Posterior cingulate gyrus (tissue), 11 donors: Measurements from ENCODE around the gene ATRNL1.

Source experiments
- DNase-seq, 10 donors: peaks; one replicate each; pipeline versions ENCODE4 v3.0.0 to v3.0.0-alpha.2; 2020 to 2021; ENCODE audit warnings: mixed read lengths in 3 of 10
- intact Hi-C: fragments of 100-400 bp; cut with DNase I; formaldehyde crosslinking; loops from one replicate; pipeline ENCODE4 v1.15.1; 2023

The ATRNL1 gene

GRCh38 chr10:115572740-115573455 is 479.7 kb downstream of the ATRNL1 start:
- intact Hi-C loops = no loop called here
- DNase-seq = peak in 2 of 10 donors; percentile 59 to 61

DNA sequence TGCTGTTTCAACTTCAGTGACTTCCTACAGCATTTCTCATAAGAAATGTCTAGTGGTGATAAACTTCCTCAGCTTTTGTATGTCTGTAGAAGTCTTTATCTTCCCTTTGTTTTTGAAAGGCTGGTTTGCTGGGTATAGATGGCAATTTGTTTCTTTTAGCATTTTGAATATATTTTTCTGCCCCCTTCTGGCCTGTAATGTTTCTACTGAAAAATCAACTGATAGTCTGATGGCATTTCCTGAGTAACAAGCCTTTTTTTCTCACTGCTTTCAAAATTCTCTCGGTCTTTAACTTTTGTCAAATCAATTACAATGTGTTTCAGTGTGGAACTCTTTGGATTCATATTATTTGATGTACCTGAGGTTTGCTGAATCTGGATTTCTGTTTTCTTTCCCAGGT is 487.1 kb downstream of the ATRNL1 start:
- intact Hi-C loops = no loop called here
- DNase-seq = no peak

DNA sequence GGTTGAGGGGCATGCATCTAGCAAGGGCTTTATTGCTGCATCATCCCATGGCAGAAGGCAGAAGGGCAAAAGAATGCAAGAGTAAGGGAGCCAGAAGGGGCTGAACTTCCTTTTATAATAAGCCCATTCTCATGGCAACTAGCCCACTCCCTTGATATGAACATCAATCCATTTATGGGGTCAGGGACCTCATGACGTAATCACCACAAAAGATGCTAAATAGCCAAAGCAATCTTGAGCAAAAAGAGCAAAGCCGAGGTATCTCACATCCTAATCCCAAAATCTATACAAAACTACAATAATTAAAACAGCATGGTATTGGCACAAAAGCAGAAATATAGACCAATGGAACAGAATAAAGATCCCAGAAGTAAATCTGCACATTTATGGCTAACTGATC is 499.9 kb downstream of the ATRNL1 start:
- no peak for DNase-seq
- intact Hi-C loops = no loop called here

GRCh38 chr10:115604627-115605026 is 511.5 kb downstream of the ATRNL1 start:
- intact Hi-C loops = no loop called here
- no peak for DNase-seq

DNA sequence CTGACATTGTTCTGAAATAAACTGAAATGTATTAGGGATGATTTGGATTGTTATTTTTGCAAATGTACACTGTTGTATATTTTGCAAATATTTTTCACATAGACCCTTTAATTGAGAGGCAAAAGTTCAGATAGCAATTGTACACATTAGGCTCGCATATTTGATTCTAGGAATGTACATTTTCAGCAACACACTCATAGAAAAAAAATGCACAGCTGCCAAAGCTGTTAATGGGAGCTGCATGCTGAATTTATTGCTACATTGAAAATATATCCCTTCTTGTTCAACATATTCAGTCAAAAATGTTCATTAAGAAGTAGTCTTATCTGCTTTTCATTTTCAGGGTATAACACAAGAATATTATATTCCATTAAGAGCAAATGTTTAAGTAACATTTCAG is 512.9 kb downstream of the ATRNL1 start:
- DNase-seq = no peak
- intact Hi-C loops = no loop called here

DNA sequence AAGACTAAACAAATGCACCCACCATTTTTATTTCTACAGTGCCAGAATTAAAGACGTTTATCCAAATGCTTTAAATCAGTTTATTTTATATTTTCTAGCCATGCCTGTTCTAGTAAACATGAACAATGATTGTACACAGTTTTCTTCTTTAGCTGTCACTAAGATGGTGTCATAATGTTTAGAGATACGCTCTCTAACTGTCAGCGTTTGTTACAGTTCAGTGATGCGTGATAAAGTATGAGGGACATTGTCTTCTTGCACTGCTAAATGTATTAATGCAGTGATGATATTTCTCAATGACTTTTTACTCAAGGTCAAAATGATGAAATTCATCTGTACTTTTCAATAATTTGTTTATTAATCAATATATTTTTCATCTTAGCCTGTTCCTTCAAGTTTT is 513.6 kb downstream of the ATRNL1 start:
- intact Hi-C loops = no loop called here
- no peak for DNase-seq

GRCh38 chr10:115624448-115624847 is 531.3 kb downstream of the ATRNL1 start:
- intact Hi-C loops = no loop called here
- DNase-seq = no peak

DNA sequence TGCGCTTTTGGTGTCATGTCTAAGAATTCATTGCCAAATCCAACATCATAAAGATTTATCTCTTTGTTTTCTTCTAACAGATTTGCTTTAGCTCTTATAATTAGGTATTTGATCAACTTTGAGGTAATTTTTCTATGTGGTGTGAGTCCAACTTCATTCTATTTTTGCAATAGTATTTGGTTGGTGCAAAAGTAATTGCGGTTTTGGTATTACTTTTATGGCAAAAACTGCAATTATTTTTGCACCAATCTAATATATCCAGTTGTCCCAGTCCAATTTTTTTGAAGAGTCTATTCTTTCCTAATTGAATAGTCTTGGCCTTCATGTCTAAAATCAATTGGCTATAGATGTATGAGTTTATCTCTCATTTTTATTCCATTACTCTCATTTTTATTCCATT is 535.5 kb downstream of the ATRNL1 start:
- intact Hi-C loops = no loop called here
- DNase-seq = no peak

DNA sequence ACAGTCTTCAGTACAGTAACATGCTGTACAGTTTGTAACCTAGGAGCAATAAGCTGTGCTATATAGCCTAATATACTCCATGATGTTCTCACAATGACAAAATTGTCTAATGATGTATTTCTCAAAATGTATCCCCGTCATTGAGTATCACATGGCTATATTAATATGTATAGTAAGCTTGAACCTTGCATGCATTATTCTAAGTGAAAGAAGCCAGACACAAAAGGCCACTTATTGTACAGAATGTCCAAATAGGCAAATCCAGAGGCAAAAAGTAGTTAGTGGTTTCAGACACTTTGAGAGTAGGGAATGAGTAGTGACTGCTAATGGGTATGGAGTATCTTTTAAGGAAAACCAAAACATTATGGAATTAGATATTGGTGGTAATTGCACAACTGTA is 545.1 kb downstream of the ATRNL1 start:
- no peak for DNase-seq
- intact Hi-C loops = no loop called here

GRCh38 chr10:115649217-115649616 is 556.1 kb downstream of the ATRNL1 start:
- intact Hi-C loops = no loop called here
- no peak for DNase-seq

DNA sequence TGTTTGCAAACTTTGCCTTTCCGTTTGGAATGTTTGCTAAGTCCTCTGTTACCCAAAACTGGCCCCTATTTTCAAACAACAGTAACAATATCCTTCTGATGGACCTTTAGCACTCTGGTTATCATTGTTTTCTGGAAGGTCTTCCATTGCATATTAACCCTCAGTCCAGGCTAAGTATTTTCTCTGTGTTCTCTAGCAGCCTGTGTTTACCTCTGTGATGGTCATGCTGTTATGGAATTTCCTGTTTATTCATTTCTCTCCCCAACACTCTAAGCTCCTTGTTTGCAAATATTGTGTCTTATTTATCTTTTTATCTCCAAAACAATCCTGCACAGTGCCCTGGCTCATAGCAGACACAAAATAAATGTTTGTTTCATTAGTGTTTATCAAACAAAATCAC is 560.3 kb downstream of the ATRNL1 start:
- intact Hi-C loops = no loop called here
- DNase-seq = no peak

GRCh38 chr10:115654961-115655360 is 561.8 kb downstream of the ATRNL1 start:
- DNase-seq = no peak
- intact Hi-C loops = no loop called here

DNA sequence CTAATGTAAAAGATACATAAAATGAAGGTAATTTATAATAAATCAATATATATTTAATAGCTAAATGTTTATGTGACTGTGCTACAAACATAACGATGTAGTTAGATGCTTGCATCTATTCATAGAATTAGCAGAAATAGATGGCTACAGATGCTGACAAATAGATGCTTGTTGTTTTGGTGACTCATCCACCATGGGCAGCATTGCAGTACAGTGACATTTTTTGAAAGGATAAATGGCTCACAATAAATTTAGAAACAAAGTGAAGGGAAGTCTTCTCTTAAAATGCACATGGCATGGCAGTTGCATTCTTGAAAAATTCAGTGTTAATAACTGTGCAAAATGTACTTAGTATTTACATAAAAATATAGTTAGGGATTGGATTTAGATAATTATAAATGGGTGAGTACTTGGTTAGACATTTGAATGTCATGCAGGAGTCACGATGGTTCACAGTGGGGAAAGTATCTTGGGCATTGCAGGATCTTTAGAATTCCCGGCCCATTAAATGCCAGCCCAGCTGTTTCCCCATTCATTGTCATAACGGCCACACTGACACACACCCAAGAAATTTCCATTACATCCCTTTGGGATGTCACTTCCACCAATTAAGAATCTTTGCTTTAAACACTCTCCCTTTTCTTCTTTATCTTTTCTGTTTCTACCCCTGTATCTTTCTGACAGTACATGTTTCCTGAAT is 564.1 kb downstream of the ATRNL1 start:
- intact Hi-C loops = no loop called here
- DNase-seq = no peak

- intact Hi-C loops = no loop called here
- no peak for DNase-seq
These were observed 566.5 kb downstream of the ATRNL1 start for GRCh38 chr10:115659616-115660015.

- no peak for DNase-seq
- intact Hi-C loops = no loop called here
These were observed 567.2 kb downstream of the ATRNL1 start for GRCh38 chr10:115660391-115660790.

- intact Hi-C loops = no loop called here
- DNase-seq = no peak
These were observed 569.3 kb downstream of the ATRNL1 start for GRCh38 chr10:115662422-115662821.

GRCh38 chr10:115665549-115665948 is 572.4 kb downstream of the ATRNL1 start:
- DNase-seq = no peak
- intact Hi-C loops = no loop called here

DNA sequence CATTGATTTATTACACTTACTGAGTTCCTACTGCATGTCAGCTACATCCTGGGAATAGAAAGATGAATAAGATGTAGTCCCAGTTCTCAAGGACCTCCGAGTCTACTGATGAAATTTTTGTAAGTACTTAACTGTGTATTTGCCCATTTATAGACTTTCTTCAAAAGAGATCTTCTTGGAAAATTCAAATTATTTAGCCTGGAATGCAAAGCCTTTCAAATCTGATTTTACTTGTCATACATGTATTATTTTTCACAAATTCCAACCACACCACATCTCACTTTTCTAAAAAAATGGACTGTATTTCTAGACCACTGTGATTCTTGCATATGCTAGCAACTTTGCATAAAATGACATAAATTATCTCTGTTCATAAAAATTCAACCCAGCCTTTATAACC is 581.3 kb downstream of the ATRNL1 start:
- no peak for DNase-seq
- intact Hi-C loops = no loop called here

DNA sequence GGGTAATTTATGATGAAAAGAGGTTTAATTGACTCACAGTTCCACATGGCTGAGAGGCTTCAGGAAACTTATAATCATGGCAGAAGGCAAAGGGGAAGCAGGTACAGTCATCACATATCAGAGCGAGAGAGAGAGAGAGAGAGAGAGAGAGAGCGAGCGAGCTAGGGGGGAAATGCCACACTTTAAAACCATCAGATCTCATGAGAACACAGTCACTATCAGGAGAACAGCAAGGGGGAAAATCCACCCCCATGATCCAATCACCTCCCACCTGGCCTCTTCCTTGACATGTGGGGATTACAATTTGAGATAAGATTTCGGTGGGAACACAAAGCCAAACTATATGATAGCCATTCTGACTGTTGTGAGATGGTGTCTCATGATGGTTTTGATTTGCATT is 603.6 kb downstream of the ATRNL1 start:
- DNase-seq = no peak
- intact Hi-C loops = no loop called here

GRCh38 chr10:115706026-115706425 is 612.9 kb downstream of the ATRNL1 start:
- no peak for DNase-seq
- intact Hi-C loops = loop anchor here (2.0 to 10.0 kb wide), 2 partner anchors 583 to 679 kb away; no protein-coding TSS in a partner anchor

GRCh38 chr10:115706488-115707076 is 613.4 kb downstream of the ATRNL1 start:
- no peak for DNase-seq
- intact Hi-C loops = loop anchor here (2.0 to 10.0 kb wide), 2 partner anchors 582 to 678 kb away; no protein-coding TSS in a partner anchor

- intact Hi-C loops = no loop called here
- no peak for DNase-seq
These were observed 617.0 kb downstream of the ATRNL1 start for GRCh38 chr10:115710136-115710535.
